ENCODE data around the gene GPATCH8.

The GPATCH8 gene

GRCh38 chr17:44448412-44448811 is 54.8 kb downstream of the GPATCH8 start:
- DNase-seq, result no peak

- DNase-seq, result no peak
These were observed 58.5 kb downstream of the GPATCH8 start for GRCh38 chr17:44444735-44445105.

DNA sequence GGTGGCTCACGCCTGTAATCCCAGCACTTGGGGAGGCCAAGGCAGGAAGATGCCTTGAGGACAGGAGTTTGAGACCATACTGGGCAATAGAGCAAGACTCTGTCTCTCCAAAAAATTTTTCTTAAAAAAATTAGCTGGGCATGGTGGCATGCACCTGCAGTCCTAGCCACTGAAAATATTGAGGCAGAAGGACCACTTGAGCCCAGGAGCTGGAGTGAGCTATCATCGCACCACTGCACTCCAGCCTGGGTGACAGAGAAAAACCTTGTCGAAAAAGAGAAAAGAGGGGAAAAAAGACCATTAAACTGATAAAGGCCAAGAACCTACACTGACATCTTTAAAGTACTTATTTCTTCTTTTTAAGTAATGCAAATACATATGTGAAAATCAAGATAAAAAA is 60.4 kb downstream of the GPATCH8 start:
- DNase-seq, result no peak

DNA sequence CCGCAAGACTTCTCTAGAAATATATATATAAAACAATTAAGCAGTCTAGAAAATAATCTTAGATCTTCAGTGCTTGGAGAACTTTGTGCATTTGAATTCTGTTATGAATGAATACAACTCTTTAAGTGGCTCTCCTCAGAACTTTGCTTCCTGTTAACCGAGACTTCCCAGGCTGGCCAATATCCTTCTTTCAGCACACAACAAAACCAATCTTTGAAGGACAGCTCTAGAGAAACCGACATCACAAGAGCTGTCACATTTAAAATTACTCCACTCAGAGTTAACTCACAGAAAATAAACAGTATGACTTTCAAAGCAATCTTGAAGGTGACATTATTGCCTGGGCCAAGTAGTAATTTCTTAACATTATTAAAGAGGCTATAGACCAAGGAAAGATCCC is 64.0 kb downstream of the GPATCH8 start:
- DNase-seq, result no peak

GRCh38 chr17:44438636-44439035 is 64.6 kb downstream of the GPATCH8 start:
- DNase-seq, result no peak

GRCh38 chr17:44436336-44436735 is 66.9 kb downstream of the GPATCH8 start:
- no peak for DNase-seq

DNA sequence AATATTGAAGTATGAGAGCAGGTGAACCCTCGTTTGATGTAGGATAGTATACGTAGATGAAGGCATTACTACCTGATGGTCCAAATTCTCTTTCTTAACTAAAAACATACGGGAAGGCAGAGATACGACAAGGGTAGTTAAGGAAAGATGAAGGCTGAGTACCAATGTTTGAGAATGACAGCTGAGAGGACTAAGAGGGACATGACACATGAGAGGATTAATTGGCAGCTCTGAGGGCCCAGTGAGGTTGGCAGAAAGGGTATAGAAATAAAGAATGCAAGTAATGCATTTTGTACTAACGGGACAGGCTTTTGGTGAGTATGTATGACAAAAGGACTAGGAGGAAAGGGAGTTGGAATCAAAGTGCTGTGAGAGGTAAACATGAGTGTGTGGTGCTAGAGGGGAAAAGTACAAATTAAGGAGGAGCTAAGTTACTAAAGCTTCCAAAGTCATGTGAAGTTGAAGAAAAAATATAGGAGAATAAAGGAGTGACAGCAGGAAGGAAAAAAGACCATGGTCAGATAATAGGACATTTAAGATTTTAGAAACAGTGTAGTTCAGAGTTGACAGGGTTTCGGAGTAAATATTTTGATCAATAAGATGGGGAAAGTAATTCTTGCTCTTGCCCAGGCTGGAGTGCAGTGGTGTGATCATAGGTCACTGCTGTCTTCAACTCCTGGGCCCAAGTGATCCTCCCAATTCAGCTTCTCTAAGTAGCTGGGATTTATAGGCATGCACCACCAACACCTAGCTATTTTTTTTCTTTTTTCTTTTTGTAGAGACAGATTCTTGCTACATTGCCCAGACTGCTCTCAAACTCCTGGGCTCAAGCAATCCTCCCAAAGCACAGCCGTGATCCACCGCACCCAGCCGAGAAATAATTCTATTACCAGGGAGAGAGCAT is 70.7 kb downstream of the GPATCH8 start:
- DNase-seq, result no peak

DNA sequence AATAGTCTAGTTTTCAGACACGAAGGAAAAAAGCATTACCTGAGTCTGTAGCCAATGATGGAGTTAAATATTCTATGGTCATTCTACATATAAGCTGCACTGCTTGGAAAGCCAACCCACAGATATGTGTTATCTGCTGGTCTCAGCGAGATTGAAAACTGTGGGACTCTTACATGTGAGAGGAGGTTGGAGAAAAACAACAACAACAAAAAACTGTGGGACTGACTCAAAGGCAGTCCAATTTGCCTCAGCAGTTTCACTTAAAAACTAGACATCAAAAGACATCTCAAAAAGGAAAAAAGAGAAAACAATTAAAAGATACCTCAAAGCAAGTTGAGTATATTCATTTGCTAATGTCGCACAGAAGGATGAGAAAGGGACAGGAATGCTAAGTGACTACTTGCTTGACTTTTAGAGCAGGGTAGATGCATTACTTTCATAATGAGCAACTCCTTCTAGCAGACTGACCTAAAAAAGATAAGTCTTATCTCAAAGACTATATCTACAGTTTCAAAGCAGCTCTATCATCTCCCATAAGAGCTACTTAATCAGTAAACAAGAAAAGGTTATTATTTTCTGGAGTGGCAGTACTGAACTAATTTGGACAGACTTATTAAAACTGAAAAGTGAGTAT is 78.3 kb downstream of the GPATCH8 start:
- no peak for DNase-seq

DNA sequence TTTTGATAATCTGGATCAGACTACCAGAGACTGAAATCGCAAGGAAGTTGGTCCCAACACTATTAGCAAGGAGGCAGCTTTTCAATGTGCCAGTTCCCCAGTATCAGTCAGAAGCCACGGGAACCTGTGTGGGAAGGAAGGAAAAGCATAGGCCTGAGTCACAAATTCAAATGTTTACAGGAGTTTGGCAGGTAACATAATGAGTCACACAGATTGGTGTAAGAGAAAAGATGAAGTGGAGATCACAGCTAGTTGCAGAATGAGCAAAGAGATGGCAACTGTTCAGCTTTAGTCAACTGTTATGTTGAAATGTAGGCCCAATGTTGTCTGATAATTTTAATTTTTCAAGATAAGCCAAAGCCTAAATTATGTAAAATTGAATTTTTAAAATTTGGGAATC is 85.7 kb downstream of the GPATCH8 start:
- DNase-seq, result peak; percentile 20

DNA sequence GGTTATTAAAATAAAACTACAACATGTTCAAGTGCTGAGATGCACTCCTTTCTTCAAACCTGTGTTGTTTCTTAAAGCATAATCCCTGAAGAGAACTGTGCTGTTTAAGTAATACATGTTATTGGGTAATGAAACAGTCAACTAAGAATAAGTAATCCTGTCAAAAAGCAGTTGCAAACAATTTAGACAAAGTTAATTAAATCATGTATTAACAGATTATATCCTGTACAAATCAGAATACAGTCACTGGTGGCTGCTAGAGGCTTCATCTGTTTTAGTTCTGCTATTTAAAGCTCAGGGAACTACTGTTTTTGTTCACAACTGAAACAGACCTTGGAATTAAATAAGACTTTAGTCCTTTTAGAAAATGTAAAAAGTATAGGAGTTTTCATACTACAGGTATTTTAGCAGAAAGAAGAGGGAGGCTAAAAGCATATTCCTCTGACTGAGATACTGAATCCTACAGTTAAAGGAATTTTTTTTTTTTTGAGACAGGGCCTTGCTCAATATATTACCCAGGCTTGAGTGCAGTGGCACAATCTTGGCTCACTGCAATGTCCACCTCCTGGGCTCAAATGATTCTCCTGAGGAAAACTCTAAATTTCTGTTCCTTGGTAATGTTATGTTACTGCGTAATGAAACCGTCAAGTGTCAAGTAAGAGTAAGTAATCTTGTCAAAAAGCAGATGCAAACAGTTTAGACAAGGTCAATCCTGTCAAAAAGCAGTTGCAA is 86.5 kb downstream of the GPATCH8 start:
- DNase-seq, result no peak

GRCh38 chr17:44414394-44415155 is 88.6 kb downstream of the GPATCH8 start:
- DNase-seq, result no peak

DNA sequence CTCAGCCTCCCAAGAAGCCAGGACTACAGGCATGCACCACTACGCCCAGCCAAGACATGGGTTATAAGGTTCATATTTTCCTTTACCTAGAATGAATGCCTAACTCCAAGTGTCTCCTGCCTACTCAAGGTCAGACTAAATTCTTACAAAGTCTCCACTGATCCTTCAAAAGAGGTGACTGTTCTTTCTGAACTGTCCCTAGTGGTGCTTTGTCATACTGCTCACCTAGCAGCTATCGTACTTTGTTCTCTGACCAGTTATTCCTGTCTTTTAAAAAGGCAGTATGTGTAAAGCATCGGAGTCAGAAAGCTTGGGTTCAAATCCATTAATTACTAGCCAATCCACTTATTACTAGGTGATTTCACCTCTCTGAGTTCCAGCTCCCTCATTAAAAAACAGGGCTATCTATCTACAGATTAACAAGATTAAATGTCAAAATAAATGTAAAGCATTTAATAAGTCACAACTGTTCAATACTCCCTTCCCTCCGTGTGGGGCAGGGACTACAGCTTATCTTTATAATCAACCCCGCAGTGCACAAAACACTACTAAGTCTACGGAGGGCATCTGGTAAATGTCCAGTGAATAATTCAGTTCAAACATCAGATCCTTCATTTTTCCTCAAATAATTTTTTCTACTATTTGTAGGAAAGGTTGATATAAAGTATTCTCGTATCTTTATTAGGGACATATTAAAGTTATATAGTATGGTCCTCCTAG is 93.7 kb downstream of the GPATCH8 start:
- DNase-seq, result no peak

DNA sequence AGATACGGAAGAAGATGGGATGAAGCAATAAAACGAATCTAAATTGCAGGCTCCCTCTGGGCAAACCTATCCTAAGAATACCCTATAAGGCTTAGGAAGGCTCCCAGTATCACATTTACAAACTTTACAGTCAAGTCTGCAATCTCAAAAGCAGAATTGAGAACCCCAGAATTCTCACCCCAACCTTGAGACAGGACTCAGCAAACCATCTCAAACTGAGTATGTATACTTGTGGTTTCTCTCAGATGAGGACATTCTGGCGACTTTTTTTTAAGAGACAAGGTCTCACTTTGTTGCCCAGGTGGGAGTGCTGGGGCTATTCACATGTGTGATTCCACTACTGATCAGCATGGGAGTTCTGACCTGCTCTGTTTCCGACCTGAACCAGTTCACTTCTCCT is 94.4 kb downstream of the GPATCH8 start:
- no peak for DNase-seq

GRCh38 chr17:44402564-44403172 is 100.5 kb downstream of the GPATCH8 start:
- no peak for DNase-seq

GRCh38 chr17:44400226-44400847 is 102.9 kb downstream of the GPATCH8 start:
- no peak for DNase-seq

DNA sequence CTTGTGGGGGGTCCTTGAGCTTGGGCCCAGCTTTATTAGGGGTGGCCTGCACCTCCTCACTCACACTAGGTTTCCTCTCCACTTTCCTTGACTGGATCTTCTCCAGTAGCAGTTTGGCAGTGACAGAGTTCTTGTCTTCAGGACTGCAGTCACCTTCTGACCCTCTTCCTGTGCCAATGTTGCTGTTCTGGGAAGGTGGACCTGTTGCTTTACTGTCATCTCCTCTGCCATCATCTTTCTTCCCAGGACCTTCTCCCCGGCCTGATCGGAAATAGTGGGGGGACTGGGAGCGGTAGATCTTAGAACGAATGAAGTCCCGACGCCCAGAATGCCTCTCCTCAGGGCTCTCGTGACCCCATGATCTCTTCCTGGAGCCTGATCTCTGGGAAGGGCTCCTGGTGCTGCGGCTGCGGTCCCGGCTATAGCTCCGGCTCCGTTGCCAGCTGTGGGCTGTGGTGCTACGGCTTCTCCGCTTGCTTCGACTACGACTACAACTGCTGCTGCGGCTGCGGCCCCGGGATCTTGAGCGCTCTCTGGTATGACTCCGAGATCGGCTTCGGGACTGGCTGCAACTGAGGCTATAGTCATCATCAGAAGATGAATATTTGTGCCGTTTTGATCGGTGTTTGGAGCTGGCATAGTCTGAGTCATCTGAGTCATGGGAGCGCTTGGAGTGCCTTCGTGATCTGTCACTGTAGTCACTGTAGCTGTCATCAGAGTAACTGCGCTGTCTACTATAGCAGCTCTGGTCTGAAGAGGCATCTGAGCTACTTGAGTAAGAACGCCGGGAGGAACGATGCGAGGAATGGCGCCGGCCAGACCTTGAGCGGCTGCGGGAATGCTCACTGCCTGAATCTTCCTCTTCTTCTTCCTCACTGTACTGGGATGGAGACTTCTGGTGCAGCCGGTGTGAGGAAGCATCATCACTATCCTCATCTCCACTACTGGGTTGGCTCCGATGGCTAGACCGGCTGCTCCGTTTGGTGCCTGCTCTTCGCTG is 104.2 kb downstream of the GPATCH8 start:
- no peak for DNase-seq

DNA sequence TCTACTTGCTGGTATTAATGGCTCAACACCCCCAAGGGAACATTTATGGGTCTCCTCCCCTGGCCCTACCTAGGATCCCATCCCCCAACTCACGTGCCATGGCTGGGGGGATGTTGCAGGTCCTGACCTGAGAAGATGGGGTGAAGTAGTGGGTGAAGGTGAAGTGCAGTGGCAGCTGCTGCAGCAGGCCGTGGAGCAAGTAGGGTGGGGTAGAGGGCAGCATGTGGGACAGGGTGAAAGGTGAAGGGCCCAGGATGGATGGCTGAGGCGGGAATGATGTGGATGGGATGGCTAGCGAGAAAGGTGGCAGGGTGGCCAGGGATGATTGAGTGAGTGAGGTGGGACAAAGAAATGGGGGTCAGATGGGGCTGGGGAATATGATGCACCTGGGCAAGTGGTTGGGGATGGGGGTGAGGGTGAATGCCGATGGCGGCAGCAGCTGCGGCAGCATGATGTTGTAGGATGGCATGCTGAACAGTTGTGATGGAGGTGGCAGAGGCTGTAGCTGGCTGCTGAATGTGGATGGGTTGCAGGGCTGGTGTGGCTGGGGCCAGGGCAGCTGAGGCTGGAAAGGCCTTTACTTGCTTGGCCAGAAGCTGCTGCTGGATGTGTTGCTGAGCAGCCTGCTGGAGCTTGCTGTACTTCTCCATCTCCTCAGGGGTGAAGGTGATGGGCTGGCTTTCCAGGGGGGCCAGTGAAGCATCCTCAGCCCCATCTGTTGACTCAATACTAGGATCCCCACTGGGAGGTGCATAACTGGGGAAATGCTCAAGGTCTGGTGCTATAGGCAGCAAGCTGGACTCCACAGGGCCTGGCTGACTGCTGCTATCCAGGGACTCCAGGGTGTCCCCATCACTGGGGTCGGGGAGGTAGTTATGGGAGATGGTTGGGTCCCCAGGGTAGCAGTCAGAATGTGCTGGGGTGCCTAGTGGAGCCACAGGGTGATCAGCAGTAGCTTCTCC is 105.4 kb downstream of the GPATCH8 start:
- no peak for DNase-seq

DNA sequence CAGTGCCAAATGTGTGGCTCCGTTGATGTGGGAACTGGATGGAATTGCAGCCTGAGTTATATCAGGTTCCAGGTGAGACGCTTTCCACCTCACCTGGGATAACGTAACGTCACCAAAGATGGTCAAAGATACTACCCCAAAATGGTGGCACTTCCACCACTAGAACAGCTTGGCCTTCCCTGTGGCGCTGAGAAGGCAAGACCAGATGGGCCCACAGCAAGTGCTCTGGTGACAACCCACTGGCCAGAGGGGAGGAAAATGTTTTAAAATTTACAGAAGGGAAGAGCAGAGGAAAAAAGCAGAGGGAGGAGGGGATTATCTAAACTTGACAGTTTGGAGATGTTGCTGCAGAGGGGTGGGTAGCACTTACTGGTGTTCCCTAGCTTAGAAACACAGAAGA is 106.3 kb downstream of the GPATCH8 start:
- no peak for DNase-seq

DNA sequence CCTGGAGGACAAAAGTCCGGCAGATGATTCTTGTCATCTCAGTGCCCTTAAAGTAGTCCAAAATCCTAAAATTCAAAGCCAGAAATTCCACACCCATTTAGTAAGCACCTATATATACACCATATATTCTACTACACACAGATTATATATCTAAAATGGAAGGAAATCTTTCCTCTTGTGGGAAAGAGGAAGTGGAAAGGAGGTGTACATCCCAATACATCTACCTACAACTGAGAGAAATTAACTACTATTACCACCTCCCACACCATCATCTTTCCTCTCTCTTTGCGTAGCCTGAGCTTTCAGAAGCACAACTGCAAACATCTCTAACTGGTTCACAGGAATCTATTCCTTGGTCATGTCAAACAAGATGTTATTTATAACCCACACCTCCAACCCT is 108.4 kb downstream of the GPATCH8 start:
- no peak for DNase-seq
